CD4-positive, alpha-beta T cell treated with Interleukin-6 for 4 hours (primary cell): ENCODE measurements around the gene ZNF236.
A peak's percentile ranks its signal among the peaks of the same experiment; 100 is the strongest.

Experiments used
- DNase-seq: peaks from one replicate; pipeline ENCODE4 v3.0.0-alpha.2; 2020; ENCODE audit warnings: mixed read lengths

Gene ZNF236

GRCh38 chr18:76866666-76867065 lies 44.3 kb downstream of the ZNF236 start:
- no peak for DNase-seq

GRCh38 chr18:76873311-76873710 lies 51.0 kb downstream of the ZNF236 start:
- DNase-seq, result no peak

- DNase-seq, result no peak
Measured at GRCh38 chr18:76873713-76874112, 51.4 kb downstream of the ZNF236 start.

GRCh38 chr18:76874642-76875389 lies 52.5 kb downstream of the ZNF236 start:
- DNase-seq, result peak; percentile 38

- DNase-seq, result peak; percentile 46
Measured at GRCh38 chr18:76875390-76876325, 53.3 kb downstream of the ZNF236 start.

GRCh38 chr18:76878426-76878825 lies 56.1 kb downstream of the ZNF236 start:
- DNase-seq, result no peak

- DNase-seq, result no peak
Measured at GRCh38 chr18:76880026-76880425, 57.7 kb downstream of the ZNF236 start.

GRCh38 chr18:76881744-76882143 lies 59.4 kb downstream of the ZNF236 start:
- no peak for DNase-seq

GRCh38 chr18:76882146-76882545 lies 59.8 kb downstream of the ZNF236 start:
- no peak for DNase-seq

- DNase-seq, result no peak
Measured at GRCh38 chr18:76885001-76885400, 62.6 kb downstream of the ZNF236 start.

- DNase-seq, result no peak
Measured at GRCh38 chr18:76886112-76886511, 63.8 kb downstream of the ZNF236 start.

- no peak for DNase-seq
Measured at GRCh38 chr18:76889091-76889699, 66.8 kb downstream of the ZNF236 start.

GRCh38 chr18:76892832-76893231 lies 70.5 kb downstream of the ZNF236 start:
- DNase-seq, result no peak

GRCh38 chr18:76894566-76895346 lies 72.4 kb downstream of the ZNF236 start:
- no peak for DNase-seq

- no peak for DNase-seq
Measured at GRCh38 chr18:76895498-76895897, 73.1 kb downstream of the ZNF236 start.

GRCh38 chr18:76896677-76897076 lies 74.3 kb downstream of the ZNF236 start:
- no peak for DNase-seq

- DNase-seq, result no peak
Measured at GRCh38 chr18:76897257-76897656, 74.9 kb downstream of the ZNF236 start.

- no peak for DNase-seq
Measured at GRCh38 chr18:76903386-76903785, 81.0 kb downstream of the ZNF236 start.

GRCh38 chr18:76905821-76906220 lies 83.5 kb downstream of the ZNF236 start:
- DNase-seq, result no peak

GRCh38 chr18:76908277-76908676 lies 85.9 kb downstream of the ZNF236 start:
- no peak for DNase-seq

GRCh38 chr18:76909439-76909838 lies 87.1 kb downstream of the ZNF236 start:
- DNase-seq, result no peak

- no peak for DNase-seq
Measured at GRCh38 chr18:76911440-76911839, 89.1 kb downstream of the ZNF236 start.

GRCh38 chr18:76913583-76913982 lies 91.2 kb downstream of the ZNF236 start:
- no peak for DNase-seq
